GM20431 (cell line): Measurements from ENCODE around the gene SAP30L.

Source experiments
- in situ Hi-C: fragments of 300-500 bp; cut with MseI, MboI; formaldehyde crosslinking; loops from one replicate; pipeline ENCODE4 v1.15.0; 2020; ENCODE audit warnings: low sequenced_read_pairs; ENCODE audit not compliant: unreplicated experiment

Gene SAP30L

DNA sequence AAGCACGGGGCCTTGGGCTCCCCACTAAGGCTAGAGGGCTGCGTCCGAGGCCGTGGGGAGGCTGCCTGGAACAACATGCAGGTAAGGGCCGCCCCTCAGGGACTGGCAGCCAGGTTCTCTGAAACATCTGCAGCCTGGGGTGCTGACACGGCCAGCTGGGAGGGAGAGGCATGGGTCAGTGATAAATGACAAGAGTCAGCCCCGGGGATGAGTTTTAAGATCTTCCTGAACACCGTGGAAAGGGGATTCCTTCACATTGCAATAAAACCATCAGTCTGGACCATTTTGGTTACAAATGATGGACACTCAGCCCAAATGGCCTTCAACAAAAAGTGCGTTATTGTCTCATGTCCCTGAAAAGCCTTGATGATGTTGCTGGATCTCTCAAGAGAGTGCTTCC lies 32.9 kb upstream of the SAP30L start:
- in situ Hi-C loops: loop anchor here (25.0 kb wide), 1 partner anchor 226 kb away; the partner anchor contains the start of gene GALNT10

DNA sequence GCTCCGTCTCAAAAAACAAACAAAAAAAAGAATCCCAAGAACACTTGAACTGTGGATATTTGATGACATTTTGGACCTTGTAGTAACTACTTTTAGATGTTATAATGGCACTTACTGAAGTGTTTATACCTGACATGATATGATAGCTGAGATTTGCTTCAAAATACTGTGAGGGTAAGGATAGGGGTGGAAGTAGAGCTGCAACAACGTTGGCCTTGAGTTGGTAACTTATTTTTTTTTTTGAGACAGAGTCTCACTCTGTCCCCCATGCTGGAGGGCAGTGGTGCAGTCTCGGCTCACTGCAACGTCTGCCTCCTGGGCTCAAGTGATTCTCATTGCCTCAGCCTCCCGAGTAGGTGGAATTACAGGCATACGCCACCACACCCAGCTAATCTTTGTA lies 30.7 kb upstream of the SAP30L start:
- in situ Hi-C loops: loop anchor here (25.0 kb wide), 1 partner anchor 228 kb away; the partner anchor contains the start of gene GALNT10

DNA sequence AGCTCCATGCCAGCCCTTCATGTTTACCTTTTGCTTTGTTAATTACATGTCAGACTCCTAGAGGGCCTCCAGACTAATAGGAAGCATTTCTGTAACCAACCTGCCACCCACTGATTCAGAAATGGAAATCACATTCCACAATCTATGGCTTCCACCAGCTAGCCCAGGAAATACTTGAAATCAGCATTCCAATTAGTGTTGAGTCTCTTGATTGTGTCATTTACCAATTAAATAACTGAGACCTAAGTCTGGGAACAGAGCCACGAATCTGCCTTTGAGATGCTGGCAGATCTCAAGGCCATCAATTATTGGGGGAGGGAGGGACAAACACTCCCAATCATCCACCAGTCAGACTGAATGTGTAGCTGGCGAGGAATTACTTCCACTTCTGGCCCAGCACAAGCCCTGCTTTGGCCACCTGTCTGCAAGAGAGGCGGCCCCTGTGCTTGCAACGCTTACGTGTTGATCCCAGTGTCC lies 27.4 kb upstream of the SAP30L start:
- in situ Hi-C loops: loop anchor here (25.0 kb wide), 1 partner anchor 231 kb away; the partner anchor contains the start of gene GALNT10

DNA sequence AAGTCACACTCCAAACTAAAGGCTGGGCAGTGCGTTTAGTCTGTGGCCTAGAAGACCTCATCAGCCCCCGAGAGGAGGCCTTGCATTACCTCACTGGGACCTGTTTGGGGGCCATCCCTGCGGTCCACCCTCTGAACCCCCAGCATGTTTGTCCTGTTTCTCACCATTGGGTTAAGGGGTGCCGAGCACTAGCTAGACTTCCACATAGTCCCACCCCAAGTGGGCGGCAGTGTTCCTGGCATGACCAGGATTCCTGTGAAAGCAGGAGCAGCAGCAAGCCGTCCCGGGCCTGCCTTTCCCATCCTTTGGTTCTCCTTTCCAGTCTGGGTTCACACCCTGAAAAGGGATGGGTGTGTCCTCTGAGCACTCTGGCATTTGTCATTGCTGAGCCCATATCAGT lies 26.6 kb upstream of the SAP30L start:
- in situ Hi-C loops: loop anchor here (25.0 kb wide), 1 partner anchor 232 kb away; the partner anchor contains the start of gene GALNT10

DNA sequence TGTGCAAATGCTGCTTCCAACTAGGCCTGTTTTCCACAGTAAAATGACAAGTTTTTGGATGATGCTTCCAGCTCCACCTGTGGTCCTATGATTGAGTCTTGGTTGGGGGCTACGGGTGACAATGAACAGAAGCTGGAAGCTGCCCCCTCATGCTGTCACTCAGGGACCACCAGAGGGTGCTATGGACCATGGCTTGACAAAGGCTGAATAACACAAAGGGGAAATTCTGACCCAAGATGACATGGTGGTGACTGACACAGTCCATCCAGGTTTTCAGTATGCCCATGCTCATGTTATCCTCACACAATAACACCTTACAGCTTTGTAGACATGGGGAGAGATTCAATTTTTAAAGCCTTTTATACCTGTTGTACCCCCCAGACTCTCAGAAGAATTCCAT lies 23.9 kb upstream of the SAP30L start:
- in situ Hi-C loops: loop anchor here (25.0 kb wide), 1 partner anchor 235 kb away; the partner anchor contains the start of gene GALNT10

DNA sequence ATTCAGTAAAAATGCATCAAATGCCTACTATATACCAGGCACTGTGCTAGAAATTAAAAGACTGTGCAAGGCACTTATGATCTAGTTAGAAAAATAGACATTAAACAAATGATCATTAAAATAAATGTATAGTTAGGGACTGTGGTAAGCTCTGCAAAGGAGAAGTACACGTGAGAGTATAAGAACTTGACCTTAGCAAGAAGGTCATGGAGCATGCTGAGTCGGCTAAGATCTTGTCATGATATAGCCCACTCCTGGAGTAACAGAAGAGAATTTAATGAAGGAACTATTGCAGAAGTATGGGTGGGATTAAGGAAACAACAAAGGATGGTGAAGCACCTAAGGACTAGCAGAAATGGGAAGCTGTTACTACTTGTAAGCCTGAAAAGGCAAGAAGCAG lies 23.5 kb upstream of the SAP30L start:
- in situ Hi-C loops: loop anchor here (25.0 kb wide), 1 partner anchor 235 kb away; the partner anchor contains the start of gene GALNT10

DNA sequence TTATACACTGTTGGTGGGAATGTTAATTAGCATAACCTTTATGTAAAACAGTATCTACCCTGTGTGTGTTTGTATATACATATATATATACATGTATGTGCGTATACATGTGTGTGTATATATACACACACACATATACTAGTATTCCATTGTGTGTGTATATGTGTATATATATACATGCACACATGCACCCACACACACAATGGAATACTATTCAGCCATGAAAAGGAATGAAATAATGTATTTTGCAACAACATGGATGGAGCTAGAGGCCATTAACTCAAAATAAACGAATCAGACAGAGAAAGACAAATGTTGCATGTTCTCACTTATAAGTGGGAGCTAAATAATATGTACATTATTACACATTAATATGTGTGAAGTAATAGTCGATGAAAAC lies 17.6 kb upstream of the SAP30L start:
- in situ Hi-C loops: no loop called here

DNA sequence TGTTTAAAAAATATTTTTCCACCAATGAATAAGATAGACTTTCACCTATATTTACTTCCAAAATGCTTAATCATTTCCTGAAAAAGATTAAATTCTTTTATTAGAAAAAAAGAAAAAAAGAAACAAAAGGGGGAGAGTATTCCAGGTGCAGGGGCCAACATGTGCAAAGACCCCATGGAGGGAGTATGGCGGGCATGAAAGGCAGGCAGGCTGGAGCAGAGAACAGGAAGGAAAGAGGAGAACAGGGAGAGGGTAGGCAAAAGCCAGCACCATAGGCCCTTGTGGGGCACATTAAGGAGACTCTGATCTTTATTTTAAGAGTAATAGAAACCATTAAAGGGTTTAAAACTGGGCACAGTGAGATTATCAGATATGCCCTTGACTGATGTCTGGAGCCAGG lies 16.5 kb upstream of the SAP30L start:
- in situ Hi-C loops: no loop called here

DNA sequence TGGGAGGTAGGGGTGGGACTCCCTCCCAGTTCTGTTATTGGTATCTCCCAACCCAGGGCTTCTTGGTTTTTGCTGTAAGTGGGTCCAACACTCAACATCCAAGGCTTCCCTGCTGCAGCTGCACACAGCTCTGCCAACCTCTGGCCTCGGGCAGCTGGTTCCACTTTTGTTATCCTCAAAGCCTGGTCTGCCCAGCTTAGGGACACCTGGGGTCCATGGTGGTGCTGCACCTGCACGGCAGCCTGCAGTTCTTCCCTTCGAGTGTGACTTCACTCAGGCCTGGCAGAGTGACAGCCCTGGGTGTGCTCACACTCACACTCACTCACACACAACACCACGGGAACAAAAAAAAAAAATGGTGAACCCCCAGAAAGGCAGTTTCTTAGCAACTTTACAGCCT lies 15.3 kb upstream of the SAP30L start:
- in situ Hi-C loops: no loop called here

DNA sequence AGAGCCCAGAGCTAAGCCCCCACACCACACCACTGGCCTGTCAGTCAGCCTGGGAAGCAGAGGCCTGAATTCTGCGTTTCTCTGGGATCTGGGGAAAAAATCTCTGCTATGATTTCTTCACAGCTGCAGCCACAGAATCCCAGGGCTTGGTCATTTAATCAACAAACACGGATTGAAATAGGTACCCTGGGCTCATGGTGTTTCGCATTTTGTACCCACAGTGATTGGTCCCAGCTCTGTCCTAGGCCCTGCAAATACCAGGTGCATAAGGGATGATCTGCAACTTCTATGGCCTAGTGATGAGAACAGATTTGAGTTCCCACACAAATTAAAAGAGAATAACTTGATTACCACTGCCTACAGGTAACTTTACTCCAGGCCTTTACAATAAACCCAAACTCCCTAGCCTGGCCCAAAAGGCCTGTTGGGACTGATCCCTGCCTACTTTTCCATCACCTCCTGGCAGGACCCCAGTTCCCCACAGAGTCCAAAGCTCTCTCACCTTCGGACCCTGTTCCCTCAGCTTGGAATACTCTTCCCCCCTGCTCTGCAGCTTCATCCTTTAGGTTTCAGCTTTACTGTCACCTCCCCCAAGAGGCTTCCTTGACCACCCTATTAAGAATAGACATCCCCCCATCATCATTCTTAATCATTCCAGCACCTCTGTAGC lies 14.7 kb upstream of the SAP30L start:
- in situ Hi-C loops: no loop called here

DNA sequence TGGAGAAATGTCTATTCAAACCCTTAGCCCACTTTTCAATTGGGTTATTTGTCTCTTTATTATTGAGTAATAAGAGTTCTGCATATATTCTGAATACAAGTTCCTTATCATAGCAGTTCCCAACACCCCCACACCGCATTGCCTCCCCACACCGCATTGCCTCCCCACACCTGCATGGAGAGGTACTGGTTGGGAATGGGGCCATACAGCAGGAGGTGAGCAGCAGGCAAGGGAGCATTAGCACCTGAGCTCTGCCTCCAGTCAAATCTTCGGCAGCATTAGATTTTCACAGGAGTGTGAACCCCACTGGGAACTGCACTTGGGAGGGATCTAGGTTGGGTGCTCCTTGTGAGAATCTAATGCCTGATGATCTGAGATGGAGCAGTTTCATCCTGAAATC lies 10.6 kb upstream of the SAP30L start:
- in situ Hi-C loops: no loop called here

DNA sequence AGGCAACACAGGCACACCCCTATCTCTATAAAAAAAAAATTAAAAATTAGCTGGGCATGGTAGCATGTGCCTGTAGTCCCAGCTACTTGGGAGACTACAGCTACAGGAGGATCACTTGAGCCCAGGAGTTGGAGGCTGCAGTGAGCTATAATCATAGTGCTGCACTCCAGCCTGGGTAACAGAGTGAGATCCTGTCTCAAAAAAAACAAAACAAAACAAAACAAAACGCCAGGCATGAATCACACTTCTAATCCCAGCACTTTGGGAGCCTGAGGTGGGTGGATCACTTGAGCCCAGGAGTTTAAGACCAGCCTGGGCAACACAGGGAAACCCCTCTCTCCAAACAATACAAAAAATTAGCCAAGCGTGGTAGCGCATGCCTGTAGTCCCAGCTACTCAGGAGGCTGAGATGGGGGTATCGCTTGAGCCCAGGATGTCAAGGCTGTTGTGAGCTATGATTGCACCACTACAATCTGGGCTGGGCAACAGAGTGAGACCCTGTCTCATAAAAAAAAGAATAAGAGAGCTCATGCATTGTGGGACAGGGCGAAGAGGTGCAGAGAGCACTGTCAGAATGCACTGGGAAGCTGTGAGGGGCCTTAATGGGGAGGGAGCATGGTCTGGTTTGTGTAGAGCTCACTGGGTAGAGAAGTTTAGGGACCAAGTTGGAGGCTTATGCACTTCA lies 8.4 kb upstream of the SAP30L start:
- in situ Hi-C loops: no loop called here

DNA sequence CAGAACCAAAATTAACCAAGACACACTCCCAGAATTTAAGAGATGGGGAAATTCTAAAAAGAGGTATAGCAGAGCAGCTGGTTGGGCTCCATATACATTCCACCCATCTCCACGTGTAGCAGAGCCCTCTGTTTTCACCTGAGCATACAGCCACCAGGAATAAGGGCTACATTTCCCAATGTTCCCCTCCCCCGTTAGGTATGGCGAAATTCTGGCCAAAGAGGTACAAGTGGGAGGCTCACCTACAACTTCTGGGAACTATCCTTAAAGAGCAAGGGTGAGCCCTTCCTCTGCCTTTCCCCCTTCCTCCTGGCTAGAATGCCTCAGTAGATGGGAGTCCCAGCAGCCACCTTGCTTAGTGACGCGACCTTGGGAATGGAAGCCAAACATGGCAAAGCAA lies 5.3 kb upstream of the SAP30L start:
- in situ Hi-C loops: no loop called here

DNA sequence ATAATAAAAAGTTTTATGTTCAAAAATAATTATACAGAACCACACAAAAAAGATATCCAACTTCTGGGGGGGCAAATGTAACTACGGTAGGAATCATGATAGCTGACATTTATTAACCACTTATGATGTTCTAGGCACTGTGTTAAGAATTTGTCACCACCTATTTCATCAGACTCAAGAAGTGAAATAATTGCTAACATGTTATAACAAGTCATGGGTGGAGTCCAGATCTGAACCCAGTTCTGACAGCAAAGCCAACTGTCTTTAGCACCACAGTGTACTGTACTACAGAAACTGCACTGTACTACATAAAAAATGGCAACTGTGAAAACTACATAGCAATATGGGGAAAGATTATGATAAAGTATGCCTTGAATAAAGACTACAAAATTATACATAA lies 3.0 kb upstream of the SAP30L start:
- in situ Hi-C loops: no loop called here

DNA sequence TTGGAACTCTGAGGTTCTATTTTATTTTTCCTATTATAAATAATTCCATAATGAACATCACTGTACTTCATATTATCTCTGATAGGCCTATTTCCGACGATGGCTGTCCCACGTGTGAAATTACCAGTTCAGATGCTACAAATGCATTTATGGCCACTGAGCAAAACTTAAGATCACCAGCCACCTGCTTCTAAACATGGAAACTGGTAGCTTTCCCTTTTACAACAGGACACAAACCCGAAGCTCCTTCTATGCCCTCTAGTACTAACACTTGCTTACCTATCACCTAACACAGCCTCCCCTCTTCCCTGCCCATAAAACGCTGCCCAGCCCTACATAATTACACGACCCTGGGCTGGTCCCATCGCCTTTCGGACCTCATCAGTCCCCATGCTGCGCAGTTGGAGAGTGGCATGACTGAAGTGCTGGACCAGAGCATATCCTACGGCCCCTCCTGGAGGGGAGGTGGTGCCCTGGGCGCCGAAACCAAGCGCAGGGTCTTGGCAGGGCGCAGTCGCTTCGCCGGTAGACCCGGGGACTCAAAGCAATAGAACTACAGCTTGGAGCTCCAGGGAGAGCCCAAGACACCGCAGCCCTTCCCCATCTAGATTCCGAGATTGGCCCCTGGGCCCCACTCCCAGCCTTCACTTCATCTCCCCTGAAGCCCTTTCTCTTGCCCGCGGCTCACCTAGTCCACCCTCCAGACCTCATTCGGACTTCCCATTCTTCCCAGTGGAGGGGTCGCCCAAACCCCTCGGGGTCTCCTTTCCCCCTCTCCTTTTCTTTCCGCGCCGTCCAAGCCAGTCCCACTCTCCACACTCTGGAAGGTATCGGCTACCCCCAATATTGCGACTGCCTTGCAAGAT lies 1.0 kb upstream of the SAP30L start:
- in situ Hi-C loops: no loop called here

DNA sequence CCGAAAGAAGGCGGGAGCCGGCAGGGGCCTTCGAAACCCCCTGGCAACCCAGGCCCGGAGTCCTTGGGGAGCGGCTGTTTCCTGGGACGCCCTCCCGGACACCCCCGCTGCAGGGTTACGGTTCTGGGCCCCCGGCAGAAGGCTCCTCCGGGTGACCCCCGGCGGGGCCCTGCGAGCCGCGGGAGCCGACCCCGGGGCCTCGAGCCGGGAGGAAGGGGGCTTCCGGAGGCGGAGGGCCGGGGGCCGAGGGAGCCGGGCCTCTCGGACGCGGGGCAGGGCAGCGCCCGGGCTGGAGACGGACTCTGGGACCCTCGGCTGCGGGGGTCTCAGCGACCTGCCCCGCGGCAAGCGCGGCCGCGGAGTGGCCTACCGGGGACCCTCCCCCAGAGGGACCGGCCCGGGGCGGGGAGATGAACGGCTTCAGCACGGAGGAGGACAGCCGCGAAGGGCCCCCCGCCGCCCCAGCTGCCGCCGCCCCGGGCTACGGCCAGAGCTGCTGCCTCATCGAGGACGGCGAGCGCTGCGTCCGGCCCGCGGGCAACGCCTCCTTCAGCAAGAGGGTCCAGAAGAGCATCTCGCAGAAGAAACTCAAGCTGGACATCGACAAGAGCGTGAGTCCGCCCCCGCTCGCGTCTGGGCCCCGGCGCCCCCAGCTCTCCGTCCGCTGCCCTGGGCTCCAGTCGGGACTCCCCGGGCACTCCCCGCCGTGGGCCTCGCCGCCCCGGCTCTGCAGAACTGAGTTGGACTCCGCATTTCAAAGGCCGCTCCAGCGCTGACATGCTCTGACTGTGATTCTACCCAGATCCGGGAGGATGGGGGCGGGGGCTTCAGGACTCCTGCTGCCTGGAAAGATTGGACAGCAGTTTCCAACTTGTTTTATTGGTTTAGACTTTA lies 645 bp downstream of the SAP30L start:
- in situ Hi-C loops: no loop called here

DNA sequence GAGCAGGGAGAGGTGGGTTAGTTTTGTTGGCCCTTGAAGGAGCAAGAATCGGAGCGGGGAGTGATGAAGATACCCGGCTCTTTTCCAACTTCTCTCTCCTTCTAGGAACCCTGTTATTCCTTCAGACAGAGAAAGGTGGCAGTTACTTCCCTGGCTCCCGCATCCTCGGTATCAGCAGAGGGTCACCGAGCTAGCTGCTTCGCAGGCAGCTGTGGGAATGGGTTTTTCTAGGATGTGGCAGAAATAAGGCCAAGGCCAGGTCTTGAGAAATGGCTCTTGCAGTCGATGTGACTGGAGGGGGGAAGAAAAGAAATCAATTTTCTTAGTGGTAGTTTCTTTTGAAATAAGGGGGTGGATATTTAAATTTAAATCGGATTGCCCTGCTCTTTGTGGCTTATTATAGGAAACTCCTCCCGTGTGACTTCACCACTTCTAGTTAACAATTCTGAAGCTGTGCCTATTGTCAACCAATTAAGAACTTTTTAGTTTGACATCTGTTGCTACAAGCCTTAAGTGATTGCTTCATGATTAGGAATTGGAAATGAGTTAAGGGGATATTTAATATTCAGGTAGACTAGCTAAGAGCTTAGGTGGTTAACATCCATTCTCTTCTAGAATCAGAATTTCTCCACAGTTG lies 1.4 kb downstream of the SAP30L start:
- in situ Hi-C loops: no loop called here

DNA sequence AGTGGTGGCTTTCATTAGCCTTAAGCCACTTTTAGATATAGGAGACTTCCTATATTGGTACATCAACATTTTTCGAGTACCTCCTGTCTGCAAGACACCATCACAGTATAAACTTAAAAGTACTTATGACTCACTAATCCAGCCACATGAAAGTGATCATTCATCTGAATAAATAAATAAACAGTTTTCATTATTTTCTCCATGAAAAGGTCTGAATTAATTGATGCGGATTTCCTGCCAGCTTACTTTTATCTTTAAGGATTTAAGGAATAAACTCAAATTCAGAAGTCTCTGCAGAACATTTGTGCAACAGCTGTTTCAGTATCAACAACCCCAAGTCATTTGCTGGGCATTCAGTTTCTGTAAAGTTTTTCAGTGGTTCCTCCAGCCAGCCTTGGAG lies 4.0 kb downstream of the SAP30L start:
- in situ Hi-C loops: no loop called here

DNA sequence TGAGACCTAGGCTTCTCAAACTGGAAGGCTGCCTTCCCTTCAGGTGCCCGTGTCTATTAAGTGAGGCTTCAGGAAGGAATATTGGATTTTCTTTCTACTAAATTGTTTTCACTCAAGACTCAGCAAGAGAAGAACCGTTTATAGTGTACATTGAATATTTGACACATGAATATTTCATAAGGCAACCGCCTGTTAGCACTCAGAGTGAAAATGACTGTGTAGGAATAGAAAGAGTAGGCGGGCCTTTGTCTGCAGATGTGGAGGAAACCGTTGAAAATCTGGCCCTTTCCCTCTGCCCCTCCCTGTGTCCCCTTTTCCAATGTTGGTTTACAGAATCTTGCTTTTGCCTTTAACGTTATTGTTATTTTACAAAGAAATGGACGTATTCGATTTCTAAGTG lies 6.2 kb downstream of the SAP30L start:
- in situ Hi-C loops: no loop called here
